HG02588 (cell line): ENCODE data around the gene ROMO1.
"Not testable (repeated sequence)": the region's sequence is repeated elsewhere in the genome, so short reads cannot be mapped to it uniquely, and the experiment has no call there.

Source experiments
- ATAC-seq: cut with Tn5 transposase; IDR thresholded peaks from one replicate; pipeline ENCODE4 v1.9.1; 2021; ENCODE audit warnings: mild to moderate bottlenecking, moderate library complexity; ENCODE audit not compliant: unreplicated experiment

The ROMO1 gene

GRCh38 chr20:35680452-35681183, 18.6 kb upstream of the ROMO1 start:
- ATAC-seq: no peak

- ATAC-seq: no peak
Observed at GRCh38 chr20:35681960-35682359, 17.2 kb upstream of the ROMO1 start.

- ATAC-seq: not testable (repeated sequence)
Observed at GRCh38 chr20:35685368-35685767, 13.8 kb upstream of the ROMO1 start.

GRCh38 chr20:35686872-35687271, 12.3 kb upstream of the ROMO1 start:
- not testable (repeated sequence) for ATAC-seq

GRCh38 chr20:35690265-35690664, 8.9 kb upstream of the ROMO1 start:
- ATAC-seq: no peak

DNA sequence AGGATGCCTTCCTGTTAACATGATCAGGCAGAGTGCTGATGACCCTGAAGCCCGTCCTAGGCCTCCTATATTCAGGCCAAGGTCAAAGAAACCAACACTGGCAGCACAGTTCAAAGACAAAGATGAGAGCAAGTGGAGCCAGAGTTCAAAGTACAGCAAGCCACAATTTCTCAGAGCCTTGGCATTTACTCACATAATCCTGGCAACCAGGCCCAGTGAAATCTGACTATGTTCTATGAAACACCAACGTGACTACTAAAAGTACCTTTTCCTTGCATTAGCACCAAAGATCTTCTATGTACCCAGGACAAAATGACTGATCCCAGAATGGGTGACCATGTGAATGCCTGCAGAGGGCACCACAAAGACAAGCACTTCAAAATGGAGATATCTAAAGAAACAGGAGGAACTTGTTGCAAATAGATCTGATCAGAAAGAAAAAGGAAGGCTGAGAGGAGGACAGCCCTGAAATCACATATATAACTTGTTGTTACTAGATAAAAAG, 3.9 kb upstream of the ROMO1 start:
- no peak for ATAC-seq

GRCh38 chr20:35695978-35696377, 3.2 kb upstream of the ROMO1 start:
- no peak for ATAC-seq

DNA sequence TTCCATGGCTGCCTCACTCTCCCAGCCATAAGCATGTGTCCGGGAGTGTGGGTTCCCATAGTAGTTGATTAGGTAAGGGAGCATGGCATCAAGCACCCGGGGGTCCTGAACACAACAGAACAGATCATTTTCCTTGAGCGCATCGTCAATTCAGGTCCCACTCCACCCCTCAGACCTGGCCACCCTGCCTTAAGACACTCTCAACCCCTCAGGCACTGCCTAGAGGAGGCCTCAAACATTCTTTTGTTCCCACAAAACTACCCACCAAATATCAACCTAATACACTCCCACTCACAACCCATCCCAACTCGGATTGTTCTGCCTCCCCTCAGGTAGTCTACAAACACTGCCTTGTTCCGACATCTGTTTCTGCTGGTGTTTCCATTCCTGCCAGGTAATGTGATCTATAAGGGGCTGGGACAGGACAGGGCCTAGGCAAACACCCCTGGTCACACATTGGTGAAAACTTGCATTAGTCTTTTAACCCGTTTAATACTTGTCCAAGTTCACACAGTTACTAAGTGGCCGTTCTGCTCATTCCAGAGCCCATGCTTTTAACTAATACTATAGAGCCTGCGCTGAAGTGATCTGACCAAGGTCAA, 1.4 kb upstream of the ROMO1 start:
- no peak for ATAC-seq

GRCh38 chr20:35698298-35699126, 693 bp upstream of the ROMO1 start:
- ATAC-seq: peak; percentile 29

DNA sequence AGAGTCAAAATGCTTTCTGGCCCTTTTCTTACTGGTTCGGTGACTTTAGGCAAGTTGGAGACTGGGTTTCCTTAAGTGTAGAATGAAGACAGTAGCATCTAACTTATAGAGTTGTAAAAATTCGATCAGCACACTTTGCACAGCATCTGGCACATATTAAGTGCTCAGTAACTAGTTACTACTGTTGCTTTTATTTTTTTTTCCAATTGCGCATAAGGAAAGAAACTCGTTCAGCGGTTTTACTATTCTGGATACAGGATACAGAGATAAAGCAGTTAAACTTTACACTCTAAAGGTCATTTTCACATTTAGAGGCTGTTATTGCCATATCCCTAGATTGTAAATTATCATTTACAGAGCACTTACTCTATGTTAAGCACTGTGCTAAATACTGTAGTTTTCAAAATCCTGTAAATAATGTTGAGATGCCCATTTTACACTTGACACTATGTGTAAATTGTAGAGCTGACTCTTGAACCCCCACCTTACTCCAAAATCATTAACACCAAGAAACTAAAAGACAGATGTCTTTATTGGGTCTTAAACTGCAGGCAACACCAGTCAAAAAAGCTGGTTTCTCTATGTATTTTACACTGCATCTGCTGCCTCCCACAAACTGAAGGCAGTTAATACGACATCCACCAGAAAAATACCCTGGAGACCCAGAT, 886 bp downstream of the ROMO1 start:
- no peak for ATAC-seq

DNA sequence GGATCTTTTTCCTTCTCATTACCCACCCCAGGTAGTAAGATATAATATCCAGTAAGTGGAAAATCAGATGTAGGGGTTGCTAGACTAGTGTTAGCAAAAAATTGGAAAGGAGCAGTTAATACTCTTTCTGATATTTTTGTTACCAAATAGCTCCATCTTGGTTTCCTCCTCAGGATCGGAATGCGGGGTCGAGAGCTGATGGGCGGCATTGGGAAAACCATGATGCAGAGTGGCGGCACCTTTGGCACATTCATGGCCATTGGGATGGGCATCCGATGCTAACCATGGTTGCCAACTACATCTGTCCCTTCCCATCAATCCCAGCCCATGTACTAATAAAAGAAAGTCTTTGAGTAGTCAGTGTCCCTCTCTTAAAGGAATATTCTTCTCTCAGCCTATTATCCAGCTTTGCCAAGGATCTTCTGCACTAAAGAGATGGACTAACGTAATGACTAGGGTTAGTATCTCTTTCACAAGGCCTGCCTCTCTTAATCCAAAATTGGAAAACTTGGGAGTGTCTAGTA, 1.5 kb downstream of the ROMO1 start:
- ATAC-seq: no peak

DNA sequence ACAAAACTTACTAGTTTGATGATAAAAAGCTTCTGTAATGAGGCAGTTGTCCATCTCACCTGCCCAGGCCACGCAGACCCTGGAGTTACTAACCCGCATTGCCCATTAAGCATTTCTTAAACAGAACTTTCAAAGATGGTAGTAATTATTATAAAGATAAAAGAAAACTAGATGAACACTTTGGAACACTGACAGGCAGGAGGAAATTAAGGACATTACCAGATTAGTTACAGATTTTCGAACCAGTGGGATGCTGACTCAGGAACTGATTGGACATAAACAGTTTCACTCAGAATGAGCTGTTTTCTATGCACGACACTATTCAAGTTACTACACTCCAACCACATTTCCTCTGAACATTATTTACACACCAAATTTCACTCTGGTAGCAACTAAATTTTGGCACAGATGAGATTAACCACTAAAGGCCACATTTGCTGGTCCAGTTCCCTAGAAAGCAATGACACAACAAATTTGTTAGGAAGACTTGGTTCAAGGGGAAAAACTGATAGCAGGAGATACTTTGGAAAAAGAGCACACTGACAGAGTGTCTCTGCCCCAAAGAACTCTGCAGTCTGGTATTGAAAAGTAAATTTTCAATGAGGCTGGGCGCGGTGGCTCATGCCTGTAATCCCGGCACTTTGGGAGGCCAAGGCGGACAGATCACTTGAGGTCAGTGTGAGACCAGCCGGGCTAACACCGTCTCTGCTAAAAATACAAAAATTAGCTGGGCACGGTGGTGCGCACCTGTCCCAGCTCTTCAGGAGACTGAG, 3.0 kb downstream of the ROMO1 start:
- ATAC-seq: no peak

- no peak for ATAC-seq
Observed at GRCh38 chr20:35702824-35703695, 3.9 kb downstream of the ROMO1 start.

DNA sequence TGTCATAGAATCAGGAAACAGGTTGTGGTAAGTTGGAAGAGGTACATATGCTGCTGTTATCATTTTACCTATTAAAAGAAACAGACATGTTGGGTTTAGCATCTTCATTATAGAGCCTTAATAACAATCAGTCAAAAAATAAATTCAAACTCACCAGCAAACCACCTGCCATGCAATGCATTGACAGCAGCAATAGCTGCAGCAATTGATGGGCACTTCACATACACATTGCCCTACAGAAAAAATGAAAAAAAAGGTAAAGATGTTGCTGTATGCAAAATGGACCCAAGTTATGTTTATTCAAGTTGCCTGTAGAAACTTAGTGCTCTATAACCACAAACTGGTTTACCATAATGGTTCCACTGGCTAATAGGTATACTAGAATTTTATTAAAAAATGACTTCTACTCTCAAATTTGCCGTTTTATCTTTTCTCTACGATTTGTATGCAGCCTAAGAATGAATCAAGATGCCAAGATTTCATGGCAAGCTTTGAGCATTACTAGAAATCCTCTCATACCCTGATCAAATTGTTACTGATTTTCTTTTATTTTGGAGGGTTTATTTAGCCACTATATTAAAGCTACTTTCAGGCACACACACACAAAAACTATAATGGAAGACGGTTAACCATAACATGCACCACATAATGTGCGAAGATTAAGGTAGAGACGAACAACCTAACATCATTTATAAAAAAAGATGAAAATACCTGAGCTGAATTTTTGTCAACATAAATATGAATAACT, 5.5 kb downstream of the ROMO1 start:
- ATAC-seq: no peak

GRCh38 chr20:35705894-35706293, 6.7 kb downstream of the ROMO1 start:
- not testable (repeated sequence) for ATAC-seq

DNA sequence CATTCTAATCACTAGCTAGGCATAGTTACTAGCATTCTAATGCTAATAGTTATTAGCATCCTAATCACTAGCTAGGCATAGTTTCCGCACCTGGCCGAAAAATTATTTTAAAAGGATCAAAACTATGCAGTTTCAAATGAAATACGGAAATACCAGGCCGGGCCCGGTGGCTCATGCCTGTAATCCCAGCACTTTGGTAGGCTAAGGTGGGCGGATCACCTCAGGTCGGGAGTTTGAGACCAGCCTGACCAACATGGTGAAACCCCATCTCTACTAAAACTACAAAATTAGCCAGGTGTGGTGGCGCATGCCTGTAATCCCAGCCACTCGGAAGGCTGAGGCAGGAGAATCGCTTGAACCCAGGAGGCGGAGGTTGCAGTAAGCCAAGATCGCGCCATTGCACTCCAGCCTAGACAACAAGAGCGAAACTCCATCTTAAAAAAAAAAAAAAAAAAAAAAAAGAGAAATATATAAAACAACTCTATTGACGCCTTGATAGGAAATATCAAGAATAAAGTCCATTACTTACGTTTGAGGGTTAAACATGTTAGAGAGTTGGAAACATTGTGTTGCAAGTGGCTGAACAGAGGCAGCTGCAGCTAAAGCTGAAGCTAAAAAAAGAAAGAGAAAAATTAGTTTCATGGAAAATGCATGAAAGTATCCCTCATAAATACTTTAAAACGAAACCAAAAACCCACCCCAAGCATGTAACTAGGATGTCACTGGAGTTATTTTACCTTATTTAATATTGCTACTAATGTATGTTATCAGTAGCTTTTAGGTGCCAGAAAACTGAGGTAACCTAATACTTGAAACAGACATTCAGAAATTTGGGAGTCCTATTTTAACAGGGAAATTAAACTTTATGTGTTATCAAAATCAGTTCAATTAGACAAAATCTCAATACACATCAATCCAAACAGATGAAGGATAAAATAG, 7.7 kb downstream of the ROMO1 start:
- not testable (repeated sequence) for ATAC-seq

GRCh38 chr20:35708502-35708901, 9.3 kb downstream of the ROMO1 start:
- no peak for ATAC-seq
